ENCODE results near the gene DPT. TPM values are rescaled to one million over a fixed set of nuclear protein-coding genes. Genes with fewer than 3 reads are reported as not detected.

The DPT gene
- total and polyA plus RNA-seq, 2 of the 4 experiments (the other 2 are of a cell fraction): not detected

- BruUV-seq (replicated peaks): no TSS peak
- POLR2A ChIA-PET (ENCODE audit: unreplicated experiment): no interaction called here
- H2BK120ac ChIP-seq (ENCODE audit: low read depth, low read length): no peak overlapping the region
These were observed 63.0 kb downstream of the DPT start for GRCh38 chr1:168665975-168666374.

More at GRCh38 chr1:168665975-168666374, 63.0 kb downstream of the DPT start:
- no peak overlapping the region for H3K27ac ChIP-seq (ENCODE audit: insufficient read depth, low read length)
- H2AK9ac ChIP-seq (replicated peaks; ENCODE audit: low read depth, low read length, poor library complexity): no peak overlapping the region
- no peak overlapping the region for H3K23ac ChIP-seq (ENCODE audit: low read depth, low read length)
- TF ChIP-seq ELK1 (IDR thresholded peaks at IDR 0.05; ENCODE audit: borderline replicate concordance, low read depth, low read length) (no peak), MAFK (IDR thresholded peaks at IDR 0.05; ENCODE audit: low read depth, low read length) (no peak), RCOR1 (IDR thresholded peaks at IDR 0.05; ENCODE audit: insufficient replicate concordance, low read length) (no peak), CEBPB (IDR thresholded peaks at IDR 0.05; ENCODE audit: low read depth, low read length) (no peak), FOS (IDR thresholded peaks at IDR 0.05; ENCODE audit: low read depth, low read length) (no peak), RFX5 (IDR thresholded peaks at IDR 0.05; ENCODE audit: low read depth, low read length) (no peak), NFE2L2 (IDR thresholded peaks at IDR 0.05; ENCODE audit: low read depth, low read length) (no peak), CHD1 (IDR thresholded peaks at IDR 0.05; ENCODE audit: low read depth, low read length) (no peak), RAD21 (IDR thresholded peaks at IDR 0.05; ENCODE audit: low read length) (no peak)
- H3K27me3 ChIP-seq (ENCODE audit: control insufficient read depth, insufficient read depth, low read length): no peaks in the 10 kb centered on the region
- in situ Hi-C loops (cut with MboI; ENCODE audit: low sequenced_read_pairs) (no loop called here), dilution Hi-C loops (cut with HindIII; ENCODE audit: low sequenced_read_pairs, unreplicated experiment) (no loop called here), intact Hi-C loops (cut with micrococcal nuclease) (no loop called here)
- H2AFZ ChIP-seq (replicated peaks; ENCODE audit: low read length, poor library complexity): no peak overlapping the region
- H3K56ac ChIP-seq (ENCODE audit: extremely low read depth, insufficient read depth, low read length): no peak overlapping the region
- no peaks in the 10 kb centered on the region for H3K9me3 ChIP-seq (ENCODE audit: control insufficient read depth, insufficient read depth, low read length)
- CTCF ChIA-PET: no interaction called here
- no peaks in the 10 kb centered on the region for H3K36me3 ChIP-seq (ENCODE audit: control insufficient read depth, insufficient read depth, low read length)
- H3K14ac ChIP-seq (replicated peaks; ENCODE audit: low read depth, low read length): no peak overlapping the region
- DNase-seq (no peak), ATAC-seq (ENCODE audit: low read depth) (no peak)
- no peaks in the 10 kb centered on the region for H4K20me1 ChIP-seq (ENCODE audit: insufficient read depth, low read length)
- no peak overlapping the region for H2AK5ac ChIP-seq (ENCODE audit: low read depth, low read length)
- no CpG with 5 or more reads among the region's 1 CpG for WGBS, 2 experiments (ENCODE audit: extremely low coverage in 2 of 2, insufficient read length in 1 of 2)
- no peaks in the 10 kb centered on the region for H3K4me1 ChIP-seq (ENCODE audit: control insufficient read depth, insufficient read depth, low read length)
- no peak overlapping the region for H3K4me2 ChIP-seq (ENCODE audit: low read depth, low read length)
- no peak overlapping the region for H4K5ac ChIP-seq (ENCODE audit: low read depth, low read length)
- H3K79me1 ChIP-seq (ENCODE audit: low read depth in 1 of 2, low read length in 2 of 2): no peaks in the 10 kb centered on the region
- H3K4ac ChIP-seq (ENCODE audit: low read depth, low read length): no peak overlapping the region
- no peak overlapping the region for H3K18ac ChIP-seq (ENCODE audit: low read depth, low read length)
- H2BK15ac ChIP-seq (ENCODE audit: low read depth, low read length): no peak overlapping the region
- H3K9ac ChIP-seq (ENCODE audit: low read depth, low read length): no peak overlapping the region
- H2BK5ac ChIP-seq (ENCODE audit: low read depth, low read length, poor library complexity, severe bottlenecking): no peak overlapping the region
- no peak overlapping the region for H2BK20ac ChIP-seq (ENCODE audit: low read depth, low read length)
- no peak overlapping the region for H4K8ac ChIP-seq (ENCODE audit: low read depth in 2 of 2, low read length in 2 of 2)
- no peaks in the 10 kb centered on the region for H3K9me1 ChIP-seq (ENCODE audit: insufficient read depth, low read length)
- H4K91ac ChIP-seq (ENCODE audit: insufficient read depth, low read depth, low read length): no peak overlapping the region
- H3K4me3 ChIP-seq (ENCODE audit: insufficient read depth, low read depth, low read length): no peak overlapping the region
